GM19395 (cell line): ENCODE data around the gene OR7C2.

Experiments
- ATAC-seq: cut with Tn5 transposase; IDR thresholded peaks from one replicate; pipeline ENCODE4 v1.9.1; 2021; ENCODE audit warnings: mild to moderate bottlenecking, moderate library complexity; ENCODE audit not compliant: unreplicated experiment

Gene OR7C2

GRCh38 chr19:14978161-14978776 lies 37.0 kb downstream of the OR7C2 start:
- ATAC-seq = no peak

GRCh38 chr19:14979476-14980255 lies 38.4 kb downstream of the OR7C2 start, which contains the start of gene SLC1A6:
TSS of gene SLC1A6 (minus strand) at chr19:14979864. CDS start at chr19:14972910, 6,954 bp downstream.
- no peak for ATAC-seq

GRCh38 chr19:14985133-14985532 lies 43.8 kb downstream of the OR7C2 start:
- ATAC-seq = no peak
